GM11168 (cell line): ENCODE results near the gene AFAP1.
"Not testable (repeated sequence)": the region's sequence is repeated elsewhere in the genome, so short reads cannot be mapped to it uniquely, and the experiment has no call there.

Experiments used
- in situ Hi-C: fragments of 300-500 bp; cut with MboI; formaldehyde crosslinking; loops from one replicate; pipeline ENCODE4 v1.12.0; 2022; ENCODE audit warnings: low sequenced_read_pairs; ENCODE audit not compliant: unreplicated experiment

The AFAP1 gene

GRCh38 chr4:7950301-7951092, 10.8 kb upstream of the AFAP1 start:
- in situ Hi-C loops, result no loop called here

GRCh38 chr4:7949759-7950158, 10.1 kb upstream of the AFAP1 start:
- in situ Hi-C loops, result no loop called here

GRCh38 chr4:7947927-7948326, 8.3 kb upstream of the AFAP1 start:
- in situ Hi-C loops, result no loop called here

- in situ Hi-C loops, result no loop called here
Observed at GRCh38 chr4:7945709-7946380, 6.2 kb upstream of the AFAP1 start.

GRCh38 chr4:7944599-7945220, 5.0 kb upstream of the AFAP1 start:
- in situ Hi-C loops, result no loop called here

- in situ Hi-C loops, result not testable (repeated sequence)
Observed at GRCh38 chr4:7943688-7944087, 4.0 kb upstream of the AFAP1 start.

GRCh38 chr4:7943211-7943610, 3.5 kb upstream of the AFAP1 start:
- in situ Hi-C loops, result no loop called here

- in situ Hi-C loops, result no loop called here
Observed at GRCh38 chr4:7941965-7942496, 2.4 kb upstream of the AFAP1 start.

- in situ Hi-C loops, result no loop called here
Observed at GRCh38 chr4:7941111-7941964, 1.7 kb upstream of the AFAP1 start.

GRCh38 chr4:7938609-7939376, 868 bp downstream of the AFAP1 start:
- in situ Hi-C loops, result no loop called here

GRCh38 chr4:7938266-7938608, 1.4 kb downstream of the AFAP1 start:
- in situ Hi-C loops, result no loop called here

GRCh38 chr4:7937006-7937405, 2.7 kb downstream of the AFAP1 start:
- in situ Hi-C loops, result no loop called here

- in situ Hi-C loops, result no loop called here
Observed at GRCh38 chr4:7933651-7934510, 5.8 kb downstream of the AFAP1 start.

- in situ Hi-C loops, result no loop called here
Observed at GRCh38 chr4:7932287-7932686, 7.4 kb downstream of the AFAP1 start.

GRCh38 chr4:7929118-7929951, 10.3 kb downstream of the AFAP1 start:
- in situ Hi-C loops, result no loop called here

- in situ Hi-C loops, result no loop called here
Observed at GRCh38 chr4:7928711-7929110, 10.9 kb downstream of the AFAP1 start.

GRCh38 chr4:7926822-7927221, 12.8 kb downstream of the AFAP1 start:
- in situ Hi-C loops, result no loop called here

- in situ Hi-C loops, result no loop called here
Observed at GRCh38 chr4:7924570-7924969, 15.1 kb downstream of the AFAP1 start.
